Sigmoid colon (tissue), 4 donors: Measurements from ENCODE around the gene ZNF133.

ENCODE experiments used
- EP300 ChIP-seq, 4 donors: sonication (generic); formaldehyde crosslinking; IDR thresholded peaks; one replicate each; pipeline ENCODE4 v1.6.1; 2017; ENCODE audit warnings: antibody characterized with exemption in 4 of 4
- POLR2A ChIP-seq, 2 donors: fragments of 450-650 bp; IDR thresholded peaks; one replicate each; pipeline ENCODE4 v1.6.1; 2016; ENCODE audit warnings: antibody characterized with exemption in 2 of 2, mild to moderate bottlenecking in 2 of 2, moderate library complexity in 2 of 2
- POLR2AphosphoS5 ChIP-seq, 4 donors: sonication (generic); formaldehyde crosslinking; IDR thresholded peaks; one replicate each; pipeline ENCODE4 v1.6.1; 2017; ENCODE audit warnings: antibody characterized with exemption in 4 of 4
- TF ChIP-seq, protein P1 (sequence below), 4 experiments: fragments of 450-650 bp in 3 of 4; fragments of 200-600 bp in 1 of 4; IDR thresholded peaks; one replicate each; pipeline ENCODE4 v1.5.1; 2016 to 2019; ENCODE audit warnings: antibody characterized with exemption in 4 of 4, mild to moderate bottlenecking in 3 of 4, moderate library complexity in 2 of 4

DNA sequence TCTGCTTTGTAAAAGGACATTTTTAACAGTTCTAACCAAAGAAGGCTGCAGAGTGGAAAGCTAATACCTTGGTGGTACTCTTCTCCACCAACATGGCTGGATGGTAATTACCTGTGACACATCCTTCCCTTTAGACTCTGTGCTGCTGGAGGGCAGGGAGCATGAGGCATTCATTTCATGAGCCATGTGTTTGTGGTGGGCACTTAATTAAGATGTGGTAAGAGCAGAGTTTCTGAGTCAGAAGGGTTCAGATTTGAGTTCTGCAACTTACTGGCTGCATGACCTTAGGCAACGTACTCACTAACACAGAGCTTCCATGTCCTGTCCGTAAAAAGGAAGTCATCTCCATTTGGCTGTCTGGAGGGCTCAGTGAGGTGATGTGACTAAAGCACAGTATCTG lies 9.1 kb upstream of the ZNF133 start:
- TF ChIP-seq, protein P1, sequence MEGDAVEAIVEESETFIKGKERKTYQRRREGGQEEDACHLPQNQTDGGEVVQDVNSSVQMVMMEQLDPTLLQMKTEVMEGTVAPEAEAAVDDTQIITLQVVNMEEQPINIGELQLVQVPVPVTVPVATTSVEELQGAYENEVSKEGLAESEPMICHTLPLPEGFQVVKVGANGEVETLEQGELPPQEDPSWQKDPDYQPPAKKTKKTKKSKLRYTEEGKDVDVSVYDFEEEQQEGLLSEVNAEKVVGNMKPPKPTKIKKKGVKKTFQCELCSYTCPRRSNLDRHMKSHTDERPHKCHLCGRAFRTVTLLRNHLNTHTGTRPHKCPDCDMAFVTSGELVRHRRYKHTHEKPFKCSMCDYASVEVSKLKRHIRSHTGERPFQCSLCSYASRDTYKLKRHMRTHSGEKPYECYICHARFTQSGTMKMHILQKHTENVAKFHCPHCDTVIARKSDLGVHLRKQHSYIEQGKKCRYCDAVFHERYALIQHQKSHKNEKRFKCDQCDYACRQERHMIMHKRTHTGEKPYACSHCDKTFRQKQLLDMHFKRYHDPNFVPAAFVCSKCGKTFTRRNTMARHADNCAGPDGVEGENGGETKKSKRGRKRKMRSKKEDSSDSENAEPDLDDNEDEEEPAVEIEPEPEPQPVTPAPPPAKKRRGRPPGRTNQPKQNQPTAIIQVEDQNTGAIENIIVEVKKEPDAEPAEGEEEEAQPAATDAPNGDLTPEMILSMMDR (IDR thresholded peaks at IDR 0.05): no peak
- TF ChIP-seq POLR2A (IDR thresholded peaks at IDR 0.05) (no peak), EP300 (IDR thresholded peaks at IDR 0.05) (no peak), POLR2AphosphoS5 (IDR thresholded peaks at IDR 0.05) (no peak)
